ENCODE results near the gene MAPK11.

The MAPK11 gene

GRCh38 chr22:50261615-50262459 lies 8.3 kb downstream of the MAPK11 start, which contains the start of gene MAPK12:
Gene MAPK12, minus strand, starts transcription at chr22:50261683. Its CDS starts 174 bp downstream, at chr22:50261509.
- DNase-seq (ENCODE audit: low read depth, low spot score) = peak; percentile 75

GRCh38 chr22:50260801-50261614 lies 9.2 kb downstream of the MAPK11 start:
- DNase-seq (ENCODE audit: low read depth, low spot score) = peak; percentile 86

DNA sequence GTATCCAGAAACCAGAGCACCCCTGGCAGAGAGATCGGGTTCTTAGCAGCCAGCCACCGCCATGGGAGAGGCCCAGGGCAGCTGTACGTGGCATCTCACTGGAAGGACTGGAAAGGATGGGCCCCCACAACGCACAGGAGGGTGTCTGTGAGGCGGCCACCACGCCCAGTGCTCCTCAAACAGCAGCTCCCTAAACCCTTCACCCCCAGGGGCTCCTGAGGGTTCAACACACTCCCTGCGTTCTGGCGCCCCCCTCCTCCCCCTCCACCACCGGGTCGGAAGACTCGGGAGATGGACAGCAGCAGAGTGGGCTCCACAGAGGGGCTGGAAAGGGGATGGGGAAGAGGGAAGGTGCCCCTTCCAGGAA lies 9.8 kb downstream of the MAPK11 start:
- no peak for DNase-seq (ENCODE audit: low read depth, low spot score)

GRCh38 chr22:50259302-50259701 lies 10.9 kb downstream of the MAPK11 start:
- no peak for DNase-seq (ENCODE audit: low read depth, low spot score)

DNA sequence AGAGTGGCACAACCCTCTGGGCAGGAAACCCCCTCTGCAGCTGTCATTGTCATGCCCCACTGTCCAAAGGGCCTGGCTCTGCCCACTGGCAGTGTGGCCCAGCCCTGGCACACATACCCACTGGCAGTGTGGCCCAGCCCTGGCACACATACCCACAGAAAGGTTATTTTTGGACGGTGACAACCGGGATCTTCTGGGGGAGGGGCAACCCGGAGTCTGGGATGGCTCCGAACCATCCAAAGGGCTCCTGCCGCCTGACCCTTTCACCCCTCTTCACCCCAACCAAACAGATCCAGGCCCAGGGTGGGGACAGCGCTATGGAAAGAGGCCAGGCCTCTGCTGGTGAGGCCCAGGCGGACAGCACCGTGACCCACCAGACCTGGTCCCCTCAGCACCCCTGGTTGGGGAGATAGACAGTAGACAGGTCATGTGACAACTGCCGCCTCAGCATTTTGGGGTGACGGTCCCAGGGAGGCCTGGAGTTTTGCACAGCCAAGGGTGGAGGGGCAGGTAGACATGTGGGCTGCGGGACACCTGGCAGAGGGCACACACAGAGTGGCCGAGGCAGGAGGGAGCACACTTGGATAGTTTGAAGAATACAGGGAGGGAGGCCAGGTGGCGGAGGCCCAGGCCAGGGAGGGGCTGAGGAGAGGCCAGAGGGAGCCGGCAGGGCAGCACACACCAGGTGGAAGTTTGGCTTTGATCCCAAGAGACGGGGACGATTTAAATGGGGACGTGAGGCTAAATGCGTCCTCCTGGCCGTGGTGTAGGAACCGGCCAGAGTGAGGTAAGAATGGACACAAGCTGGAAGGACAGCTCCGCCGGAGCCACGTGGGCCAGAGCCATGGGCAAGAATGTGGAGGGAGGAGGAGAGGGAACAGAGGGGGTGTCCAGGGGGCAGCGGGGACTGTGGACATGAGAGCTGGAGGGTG lies 11.6 kb downstream of the MAPK11 start:
- DNase-seq (ENCODE audit: low read depth, low spot score) = no peak

- DNase-seq (ENCODE audit: low read depth, low spot score) = no peak
These were observed 12.5 kb downstream of the MAPK11 start for GRCh38 chr22:50257451-50258360.

- no peak for DNase-seq (ENCODE audit: low read depth, low spot score)
These were observed 13.1 kb downstream of the MAPK11 start for GRCh38 chr22:50257041-50257440.

DNA sequence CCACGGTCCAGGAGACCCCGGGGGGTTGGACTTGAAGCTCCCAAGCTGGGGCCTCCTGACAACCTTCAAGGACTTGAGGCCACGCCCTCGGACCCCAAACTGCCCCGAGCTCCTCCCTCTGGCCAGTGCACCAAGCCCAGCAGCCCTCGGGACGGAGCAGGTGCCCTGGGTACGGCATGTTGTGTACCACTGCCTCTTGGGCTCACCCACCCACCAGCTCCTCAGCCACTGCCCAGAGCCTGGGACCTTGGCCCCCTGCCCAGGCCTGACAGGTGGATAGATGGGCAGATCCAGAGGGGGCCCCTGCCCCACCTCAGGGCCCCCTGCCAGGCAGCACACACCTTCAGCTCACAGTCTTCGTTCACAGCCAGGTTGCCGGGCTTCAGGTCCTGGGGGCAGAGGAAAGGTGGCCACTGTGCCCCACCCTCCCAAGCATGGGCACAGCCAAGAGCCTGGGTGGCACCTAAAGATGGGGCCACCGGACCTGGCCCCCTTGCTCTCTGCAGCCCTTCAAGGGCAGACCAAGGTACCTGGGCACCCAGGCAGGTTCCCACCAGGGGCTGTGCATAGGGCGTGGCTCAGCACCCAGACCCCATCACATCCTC lies 13.8 kb downstream of the MAPK11 start:
- DNase-seq (ENCODE audit: low read depth, low spot score) = no peak

GRCh38 chr22:50255607-50256006 lies 14.6 kb downstream of the MAPK11 start:
- no peak for DNase-seq (ENCODE audit: low read depth, low spot score)

DNA sequence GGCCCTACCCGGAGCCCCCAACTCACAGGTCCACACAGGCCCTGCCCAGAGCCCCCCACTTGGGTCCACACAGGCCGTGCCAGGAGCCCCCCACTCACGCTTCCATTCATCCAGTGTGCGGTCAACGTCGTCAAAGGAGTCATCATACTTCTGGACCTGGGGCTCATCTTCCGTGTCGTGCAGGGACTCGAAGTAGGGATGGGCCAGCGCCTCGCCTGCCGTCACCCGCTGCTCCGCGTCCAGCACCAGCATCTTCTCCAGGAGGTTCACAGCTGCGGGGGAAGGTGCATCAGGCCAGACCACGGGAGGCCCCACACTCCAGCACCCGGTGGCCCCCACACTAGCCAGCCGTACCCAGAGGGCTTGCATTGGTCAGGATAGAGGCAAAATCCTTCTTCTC lies 15.1 kb downstream of the MAPK11 start:
- no peak for DNase-seq (ENCODE audit: low read depth, low spot score)

- no peak for DNase-seq (ENCODE audit: low read depth, low spot score)
These were observed 16.2 kb downstream of the MAPK11 start for GRCh38 chr22:50253941-50254340.

- no peak for DNase-seq (ENCODE audit: low read depth, low spot score)
These were observed 16.9 kb downstream of the MAPK11 start for GRCh38 chr22:50253046-50253915.

- DNase-seq (ENCODE audit: low read depth, low spot score) = peak; percentile 84
These were observed 17.8 kb downstream of the MAPK11 start for GRCh38 chr22:50252082-50253045.

DNA sequence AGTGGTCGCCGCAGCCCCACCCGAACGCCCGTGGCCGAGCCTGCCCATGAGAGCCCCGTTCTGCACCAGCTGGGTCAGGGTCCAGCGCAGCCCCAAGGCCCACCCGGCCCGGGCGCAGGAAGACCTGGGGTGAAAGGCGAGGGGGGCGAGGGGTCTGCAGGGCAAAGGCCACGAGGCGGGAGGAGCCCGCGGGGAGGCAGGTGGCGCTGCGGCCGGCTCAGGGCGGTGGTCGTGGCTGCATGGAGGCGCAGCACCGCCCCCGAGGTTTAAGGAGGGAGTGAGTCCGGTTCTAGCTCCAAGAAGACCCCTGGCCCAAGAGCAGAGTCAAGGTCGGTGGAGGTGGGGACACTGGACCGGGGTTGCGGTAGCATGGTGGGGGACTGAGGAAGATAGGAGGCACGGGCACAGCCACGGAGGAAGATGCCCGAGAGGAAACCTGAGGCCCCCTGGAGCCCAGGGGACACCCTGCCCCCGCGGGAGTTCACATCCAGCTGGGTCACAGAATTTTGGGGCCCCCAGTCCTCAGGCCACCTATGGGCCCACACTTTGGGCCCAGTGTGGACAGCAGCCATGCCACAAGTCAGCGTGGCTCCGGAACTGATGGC lies 18.6 kb downstream of the MAPK11 start:
- DNase-seq (ENCODE audit: low read depth, low spot score) = peak; percentile 26

DNA sequence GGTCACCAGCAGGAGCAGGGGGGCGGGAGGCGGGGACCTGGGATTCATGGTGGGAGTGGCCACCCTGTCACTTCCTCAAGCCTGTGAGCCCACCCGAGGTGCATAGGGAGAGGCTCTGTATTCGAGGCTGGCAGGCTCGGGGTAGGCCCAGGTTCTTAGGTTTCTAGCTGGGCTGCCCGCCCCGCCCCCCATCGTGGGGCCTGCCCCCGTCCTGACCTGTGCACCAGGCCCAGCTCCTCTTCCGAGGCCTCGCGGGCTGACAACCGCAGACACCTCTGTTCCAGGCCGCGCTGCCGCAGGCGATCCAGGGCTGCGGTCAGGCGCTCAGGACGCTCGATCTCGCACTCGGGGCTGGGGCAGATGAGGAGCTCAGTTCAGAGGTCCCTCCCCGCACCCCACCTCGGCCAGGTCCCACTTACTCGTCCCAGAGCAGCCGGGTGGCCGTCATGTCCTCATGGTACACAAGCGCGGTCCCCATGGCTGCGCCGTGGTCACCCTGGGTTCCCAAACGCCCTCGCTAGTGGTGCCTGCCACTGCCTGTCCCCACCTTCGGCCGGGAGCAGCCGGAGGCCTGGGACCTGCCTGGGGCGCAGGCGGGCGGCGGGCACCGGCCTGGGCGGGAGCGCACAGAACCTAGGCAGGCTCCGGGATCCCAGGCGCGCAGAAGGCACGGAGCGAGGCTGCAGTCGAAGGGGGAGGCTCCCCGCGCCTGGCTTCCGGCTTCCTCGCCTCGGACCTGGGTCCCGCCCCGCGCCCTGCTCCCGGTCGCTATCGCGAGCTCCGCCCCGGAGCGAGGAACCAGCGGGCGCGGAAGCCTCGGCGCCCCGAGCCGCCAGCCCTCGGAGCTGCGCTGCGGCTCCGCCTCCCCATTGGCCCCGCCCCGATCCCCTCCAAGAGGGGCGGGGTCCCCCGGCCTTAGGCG lies 19.4 kb downstream of the MAPK11 start, which contains the start of gene HDAC10:
Gene HDAC10 (minus strand): TSS at position 711 of the 922 bp plus-strand sequence. CDS start 233 bp downstream, at position 478.
- DNase-seq (ENCODE audit: low read depth, low spot score) = peak; percentile 94

GRCh38 chr22:50250249-50250554 lies 20.0 kb downstream of the MAPK11 start:
- DNase-seq (ENCODE audit: low read depth, low spot score) = no peak

All from astrocyte of the hippocampus (primary cell).